ENCODE measurements around the gene ADAMTS17.

DNA sequence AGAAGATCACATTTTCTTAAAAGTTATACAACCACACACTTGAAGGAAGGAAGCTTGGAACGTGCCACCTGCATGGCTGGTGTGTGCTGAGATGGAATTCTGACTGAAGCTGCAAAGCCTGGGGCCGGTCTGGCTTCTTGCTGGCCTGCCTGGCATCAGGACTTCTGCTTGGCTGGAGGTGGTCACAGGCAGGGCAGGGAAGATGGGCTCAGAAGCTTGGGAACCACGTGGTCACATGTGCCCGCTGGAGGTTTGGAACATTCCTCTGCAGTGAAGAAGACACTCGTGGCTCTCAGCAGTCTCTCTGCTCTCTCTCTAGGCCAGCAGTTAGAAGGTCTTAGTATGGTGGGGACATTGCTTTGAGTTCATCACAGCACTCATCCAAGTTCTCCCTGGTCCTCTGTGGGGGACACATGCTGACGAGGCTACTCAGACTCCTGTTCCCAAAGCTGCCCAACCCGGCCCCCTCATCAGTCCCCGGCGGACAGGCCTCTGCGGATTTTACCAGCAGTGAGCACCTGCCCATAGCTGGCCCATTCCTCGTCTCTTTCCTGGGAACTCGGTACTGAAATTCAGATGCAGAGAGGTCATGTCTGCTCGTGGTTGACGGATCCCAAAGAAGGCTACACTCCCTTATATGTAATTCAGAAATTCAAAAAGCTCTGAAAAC lies 229.0 kb downstream of the ADAMTS17 start:
- TF ChIP-seq RAD21 (IDR thresholded peaks at IDR 0.05; ENCODE audit: low read depth) (no peak), NFIC (IDR thresholded peaks at IDR 0.05) (no peak), TAF1 (IDR thresholded peaks at IDR 0.05; ENCODE audit: low read depth) (no peak), TEAD4 (IDR thresholded peaks at IDR 0.05) (no peak), YY1 (IDR thresholded peaks at IDR 0.05; ENCODE audit: low read depth) (no peak), CREB1 (IDR thresholded peaks at IDR 0.05; ENCODE audit: low read depth) (no peak), CEBPB (IDR thresholded peaks at IDR 0.05) (no peak), EP300 (IDR thresholded peaks at IDR 0.05; ENCODE audit: borderline replicate concordance) (no peak), EGR1 (IDR thresholded peaks at IDR 0.05) (no peak), ZBTB7A (IDR thresholded peaks at IDR 0.05; ENCODE audit: low read depth) (no peak)
- TF ChIP-seq, protein P1, sequence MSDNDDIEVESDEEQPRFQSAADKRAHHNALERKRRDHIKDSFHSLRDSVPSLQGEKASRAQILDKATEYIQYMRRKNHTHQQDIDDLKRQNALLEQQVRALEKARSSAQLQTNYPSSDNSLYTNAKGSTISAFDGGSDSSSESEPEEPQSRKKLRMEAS (IDR thresholded peaks at IDR 0.05), result no peak

Data from Ishikawa (cell line).